Measurements from ENCODE around the gene E2F8.

DNA sequence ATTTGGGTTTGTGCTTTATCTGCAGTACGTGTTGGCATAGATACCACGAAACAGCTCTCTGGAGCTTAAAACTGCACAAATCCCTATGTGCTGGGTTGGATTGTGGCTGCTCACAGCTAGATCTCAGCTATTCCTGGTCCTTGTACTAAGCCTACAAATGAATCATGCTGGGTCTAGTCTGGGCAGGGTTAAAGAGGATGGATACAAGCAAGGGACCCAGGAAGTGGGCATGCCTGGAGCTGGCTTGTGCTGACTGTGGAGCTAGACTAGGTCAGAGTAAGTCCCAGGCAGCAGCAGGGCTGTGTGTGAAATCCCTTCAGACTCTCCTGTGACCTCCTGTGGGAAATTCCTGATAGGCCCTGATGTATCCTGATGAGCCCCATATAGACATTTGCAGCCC is 3.9 kb upstream of the E2F8 start:
- no peak for TF ChIP-seq CTCF (IDR thresholded peaks at IDR 0.05; ENCODE audit: low read depth, low read length, poor library complexity, severe bottlenecking)
- no peak for TF ChIP-seq EZH2phosphoT487 (IDR thresholded peaks at IDR 0.05; ENCODE audit: borderline replicate concordance, low read length)
